Stimulated activated CD4-positive, alpha-beta T cell treated with anti-CD3 and anti-CD28 coated beads, Interleukin-4, amount 100 ng/mL, for 24 hours (primary cell): ENCODE data around the gene GNG12.

ENCODE experiments used
- DNase-seq: peaks from one replicate; pipeline ENCODE4 v3.0.0-alpha.2; 2020

Gene GNG12

DNA sequence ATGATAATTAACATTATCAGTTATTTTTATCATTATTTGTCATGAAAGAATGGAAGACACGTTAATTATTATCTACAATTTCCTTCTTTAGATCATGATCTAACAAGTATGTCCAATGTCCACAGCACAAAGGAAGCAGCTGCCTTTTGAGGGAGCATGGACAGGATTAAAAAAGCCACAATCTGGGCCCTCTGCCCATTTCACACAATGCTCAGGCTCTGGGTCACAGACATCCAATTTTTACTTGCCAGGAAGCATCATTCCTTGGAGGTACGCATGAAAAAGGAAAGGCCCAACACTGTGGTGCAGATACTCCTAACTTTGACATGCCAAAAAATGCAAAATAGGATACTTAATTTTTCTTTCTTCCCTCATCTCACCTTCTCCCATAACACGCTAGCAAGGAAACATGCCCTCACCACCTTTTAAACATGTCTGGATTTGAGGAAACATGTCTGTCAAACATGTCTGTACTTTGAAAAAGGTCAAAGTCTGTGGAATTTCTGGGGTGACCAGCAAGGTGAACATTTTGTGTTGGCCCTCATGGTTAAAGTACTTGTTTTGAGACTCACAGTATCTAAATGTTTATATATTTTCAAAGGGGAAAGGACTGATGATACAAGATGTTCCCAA is 108.2 kb downstream of the GNG12 start:
- DNase-seq: no peak

DNA sequence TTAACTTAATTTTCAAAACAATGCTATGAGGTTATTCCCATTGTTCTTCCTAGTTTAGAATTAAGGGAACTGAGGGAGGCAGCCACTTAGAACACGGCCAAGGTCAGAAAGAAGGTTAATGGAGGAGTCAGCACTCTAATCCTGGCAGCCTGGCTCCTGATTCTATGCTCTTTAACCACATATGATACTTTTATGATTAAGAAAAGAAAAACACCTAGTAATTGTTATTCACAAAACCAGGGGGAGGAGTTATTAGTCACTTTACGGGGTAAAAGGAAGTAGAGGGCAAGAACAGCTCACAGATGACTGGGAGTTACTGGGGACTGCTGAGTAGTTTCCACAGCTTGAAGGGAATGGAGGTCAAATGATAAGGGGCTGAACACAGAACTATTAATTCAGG is 109.6 kb downstream of the GNG12 start:
- peak; percentile 34 for DNase-seq

DNA sequence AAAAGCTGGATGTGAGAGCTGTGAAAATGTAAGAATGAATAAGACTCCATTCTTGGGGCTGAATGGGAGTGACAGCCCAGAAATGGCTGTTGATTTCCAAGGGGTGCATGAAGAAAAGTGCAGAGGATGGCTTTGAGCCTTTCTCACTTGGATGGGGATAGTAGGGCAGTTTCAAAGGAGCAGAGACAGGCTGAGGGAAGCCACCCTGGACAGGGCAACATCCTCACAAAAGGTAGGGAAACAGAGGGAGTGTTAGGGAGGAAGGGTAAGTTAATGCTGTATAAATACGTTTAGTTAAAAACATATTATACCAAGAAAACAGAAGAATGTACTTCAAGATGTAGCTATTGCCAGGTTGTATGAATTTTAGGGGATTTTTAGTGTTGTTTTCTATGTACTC is 110.1 kb downstream of the GNG12 start:
- DNase-seq: no peak

DNA sequence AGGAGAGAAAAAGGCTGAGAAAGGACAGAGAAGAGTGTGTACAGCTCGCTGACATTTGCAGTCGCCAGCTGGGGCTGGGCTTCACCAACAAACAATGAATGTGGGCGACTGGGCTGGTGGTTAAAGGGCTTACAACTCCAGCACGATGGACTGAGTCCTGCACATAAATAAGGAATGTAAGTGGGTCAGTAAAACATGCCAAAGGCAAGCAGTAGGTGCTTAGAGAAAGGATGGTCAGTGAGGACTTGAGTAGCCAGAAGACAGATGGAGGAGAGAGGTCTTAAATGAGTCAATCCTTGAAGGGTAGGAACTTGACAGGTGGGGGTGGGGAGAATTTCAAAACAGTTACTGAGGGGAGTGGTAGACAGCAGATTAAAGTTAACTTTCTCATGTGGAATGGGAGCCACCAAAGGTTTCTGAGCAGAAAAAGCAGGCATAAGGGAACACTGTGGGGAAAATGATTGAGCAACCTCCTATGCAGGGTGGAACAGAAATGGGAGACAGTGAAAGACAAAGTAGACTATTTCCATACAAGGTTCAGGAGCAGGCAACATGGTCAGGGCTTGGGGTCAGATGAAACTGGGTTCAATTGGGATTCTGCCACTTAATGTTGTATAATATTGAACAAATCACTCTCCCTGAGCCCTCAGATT is 110.8 kb downstream of the GNG12 start:
- DNase-seq: no peak

DNA sequence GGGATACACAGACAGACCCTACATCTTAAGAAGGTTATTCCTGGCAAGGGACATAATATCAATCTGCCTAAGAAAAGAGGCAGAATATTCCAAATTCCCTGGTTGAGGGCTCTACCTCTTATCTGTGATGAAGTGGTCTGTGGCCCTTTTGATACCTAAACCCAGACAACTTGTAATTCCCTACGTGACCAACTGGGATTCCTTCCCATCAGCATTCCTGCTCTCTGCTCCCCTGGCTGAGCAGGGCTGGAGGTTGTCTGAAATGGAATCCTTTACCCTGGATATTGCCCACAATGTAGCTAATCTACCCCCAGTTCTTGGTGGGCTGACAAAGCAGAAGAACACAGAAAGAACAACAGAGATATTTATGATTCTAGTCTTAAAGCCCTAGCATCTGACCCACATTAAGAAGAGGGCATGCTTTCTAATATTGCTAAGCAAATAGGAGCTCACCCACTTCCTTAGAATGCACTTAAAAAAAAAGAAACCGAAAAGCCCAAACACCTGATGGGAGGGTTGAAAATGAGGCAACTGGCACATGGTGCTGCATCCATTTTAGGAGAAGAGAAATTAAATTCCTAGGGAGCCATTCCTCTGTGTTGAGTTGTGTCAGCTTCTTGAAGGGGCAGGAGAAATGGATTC is 111.5 kb downstream of the GNG12 start:
- DNase-seq: no peak

DNA sequence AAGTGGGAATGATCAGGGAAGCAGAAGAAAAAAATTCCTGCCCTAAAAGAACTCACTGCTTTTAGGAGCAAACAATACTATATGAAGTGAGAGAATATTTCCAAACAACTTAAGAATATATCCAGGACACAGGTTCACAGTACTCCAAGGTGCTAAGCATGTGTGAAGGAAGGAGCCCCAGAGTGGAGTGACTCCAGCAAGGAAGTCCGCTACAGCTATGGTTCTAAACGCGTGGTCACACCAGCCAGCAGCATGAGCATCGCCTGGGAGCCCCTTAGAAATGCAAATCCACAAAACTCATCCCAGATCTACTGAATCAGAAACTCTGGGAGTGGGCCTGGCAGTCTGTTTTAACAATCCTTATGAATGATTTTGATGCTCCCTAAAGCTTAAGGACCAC is 112.2 kb downstream of the GNG12 start:
- no peak for DNase-seq

DNA sequence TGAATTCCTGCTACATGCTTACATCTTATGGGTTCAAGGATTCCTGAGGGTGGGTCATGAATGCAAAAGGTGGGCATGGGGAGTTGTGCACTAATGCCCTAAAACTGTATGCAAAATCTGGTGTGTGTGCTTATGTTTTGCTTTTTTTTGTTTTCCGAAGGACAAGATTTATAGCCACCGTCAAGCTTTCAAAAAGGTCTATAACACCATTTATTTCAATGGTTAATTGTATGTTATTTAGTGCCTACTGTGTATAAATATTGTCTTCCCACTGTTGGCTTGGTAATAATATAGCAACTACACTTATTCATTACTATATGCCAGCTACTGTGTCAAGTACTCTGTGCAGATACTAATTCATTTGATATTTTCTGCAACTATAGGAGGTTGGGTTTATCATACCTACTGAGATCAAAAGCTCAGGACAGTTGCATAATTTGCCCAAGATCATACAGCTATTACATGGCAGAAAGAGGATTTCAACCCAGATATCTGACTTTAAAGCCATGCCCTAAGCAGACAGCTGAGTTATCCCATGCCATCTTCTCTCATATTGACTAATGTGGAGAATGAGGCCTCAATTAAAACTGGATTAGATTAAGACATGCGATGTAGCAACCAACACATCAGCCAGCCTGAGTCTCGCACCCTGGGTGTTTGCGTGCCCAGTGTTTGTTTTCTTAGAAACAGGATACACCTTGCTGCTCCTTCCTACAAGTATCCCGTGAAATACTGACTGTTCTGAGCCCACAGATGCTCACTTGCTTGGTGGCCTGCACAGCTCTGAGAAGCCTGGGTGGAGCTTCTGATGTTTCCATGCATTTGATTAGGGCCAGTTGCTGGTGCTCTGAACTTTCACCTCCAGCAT is 113.7 kb downstream of the GNG12 start:
- DNase-seq: no peak

DNA sequence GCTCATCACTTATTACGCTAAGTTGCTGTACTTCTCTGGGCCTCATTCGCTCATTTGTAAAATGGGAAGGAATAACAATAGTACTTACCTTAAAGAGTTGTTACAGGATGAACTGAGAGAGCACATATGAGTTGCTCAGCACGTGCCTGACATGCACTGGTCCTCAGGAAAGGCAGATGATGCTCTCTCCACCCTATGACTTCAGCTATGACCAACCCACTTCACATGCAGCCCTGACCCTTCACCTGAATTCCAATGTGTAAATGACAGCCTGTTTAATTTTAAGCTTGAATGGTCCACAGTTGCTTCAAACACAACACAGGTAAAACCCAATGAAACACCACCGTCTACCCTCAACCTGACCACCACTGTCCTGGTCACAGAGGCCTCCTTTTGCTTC is 115.4 kb downstream of the GNG12 start:
- no peak for DNase-seq

DNA sequence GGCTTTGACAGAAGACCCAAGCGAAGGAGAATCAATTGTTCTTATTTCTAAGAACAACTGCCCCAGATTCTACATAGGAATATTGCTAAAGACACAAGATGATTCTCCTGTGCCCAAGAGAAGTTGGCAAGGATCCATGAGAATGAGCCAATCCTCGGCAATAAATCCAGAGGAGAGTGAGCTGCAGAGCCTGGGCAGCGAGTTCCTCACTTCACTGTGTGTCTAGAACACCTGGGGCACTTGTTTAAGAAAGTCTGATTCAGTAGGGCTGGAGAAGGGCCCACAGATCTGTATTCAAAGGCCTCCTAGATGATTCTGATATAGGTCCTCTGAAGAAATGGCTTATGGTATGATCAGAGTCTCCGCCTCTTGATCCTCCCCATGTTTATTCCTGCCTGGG is 116.5 kb downstream of the GNG12 start:
- DNase-seq: no peak

DNA sequence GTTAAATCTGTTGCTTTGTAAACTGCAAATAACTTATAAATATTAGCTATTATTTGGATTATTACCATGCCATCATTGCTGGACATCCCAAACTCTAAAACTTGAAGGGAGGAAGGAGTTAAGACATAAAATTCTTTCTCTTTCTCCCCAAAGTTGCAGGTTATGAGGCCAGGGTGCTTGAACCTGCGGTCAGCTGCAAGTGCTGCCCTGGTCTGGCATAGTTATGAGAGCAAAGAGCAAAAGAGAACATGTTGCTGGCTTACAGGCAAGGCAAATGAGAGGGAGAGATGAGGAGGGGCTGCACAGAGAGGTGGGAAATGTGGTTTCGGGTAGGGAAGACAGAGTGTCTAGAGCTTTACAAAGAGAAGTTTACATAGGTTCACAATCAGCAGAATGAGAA is 117.4 kb downstream of the GNG12 start:
- DNase-seq: no peak

DNA sequence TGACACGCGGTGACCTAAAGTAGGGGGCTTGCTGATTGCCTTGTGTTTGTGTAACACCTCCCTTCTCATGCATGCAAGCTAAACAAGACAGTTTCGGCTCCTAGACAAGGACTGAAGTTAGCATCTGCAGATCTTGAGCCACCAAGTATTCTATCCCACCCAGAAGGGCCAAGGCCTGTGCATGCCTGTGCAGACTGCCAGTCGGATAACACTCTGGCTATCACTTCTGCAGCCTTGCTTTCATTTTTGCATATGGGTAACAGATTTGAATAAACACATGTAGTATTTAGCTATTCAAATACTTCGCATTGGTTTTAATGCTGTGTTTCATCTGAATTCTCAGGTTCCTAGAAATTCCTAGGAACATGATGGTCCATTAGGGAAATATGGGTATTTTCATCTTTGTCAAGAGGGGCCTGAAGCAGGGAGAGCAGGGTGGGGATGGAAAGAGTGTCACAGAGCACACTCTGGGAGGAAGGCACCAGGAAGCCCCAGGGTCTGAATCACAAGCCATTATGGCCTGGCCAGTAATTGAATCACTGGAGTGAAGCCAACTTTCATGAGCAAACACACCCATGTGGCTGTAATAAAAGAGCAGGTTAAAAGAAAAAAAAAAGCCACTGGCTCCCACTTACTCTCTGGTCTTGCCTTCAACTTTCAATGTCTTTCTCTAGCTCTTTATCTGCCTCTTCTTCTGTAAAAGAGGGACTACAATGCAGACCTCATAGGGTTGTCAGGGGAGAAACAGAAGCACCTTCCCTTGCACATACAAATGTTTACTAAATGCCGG is 120.0 kb downstream of the GNG12 start:
- DNase-seq: no peak

DNA sequence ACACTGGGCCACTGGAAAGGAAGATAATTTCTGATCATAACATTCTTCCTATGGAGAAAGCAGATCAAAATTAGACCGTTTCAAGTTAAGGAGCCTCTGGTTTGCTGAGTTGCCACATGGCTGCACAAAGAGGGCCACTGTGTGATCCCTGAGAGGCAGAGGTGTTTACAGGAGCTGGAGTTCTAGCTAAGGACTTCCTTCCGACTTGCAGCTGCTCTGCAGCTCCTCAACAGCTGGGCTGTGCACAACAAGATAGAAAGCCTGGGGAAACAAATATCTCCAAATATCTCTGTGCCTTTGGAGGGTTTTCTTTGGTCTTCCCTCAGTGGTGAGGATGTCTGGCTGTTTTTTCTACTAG is 121.4 kb downstream of the GNG12 start:
- no peak for DNase-seq

DNA sequence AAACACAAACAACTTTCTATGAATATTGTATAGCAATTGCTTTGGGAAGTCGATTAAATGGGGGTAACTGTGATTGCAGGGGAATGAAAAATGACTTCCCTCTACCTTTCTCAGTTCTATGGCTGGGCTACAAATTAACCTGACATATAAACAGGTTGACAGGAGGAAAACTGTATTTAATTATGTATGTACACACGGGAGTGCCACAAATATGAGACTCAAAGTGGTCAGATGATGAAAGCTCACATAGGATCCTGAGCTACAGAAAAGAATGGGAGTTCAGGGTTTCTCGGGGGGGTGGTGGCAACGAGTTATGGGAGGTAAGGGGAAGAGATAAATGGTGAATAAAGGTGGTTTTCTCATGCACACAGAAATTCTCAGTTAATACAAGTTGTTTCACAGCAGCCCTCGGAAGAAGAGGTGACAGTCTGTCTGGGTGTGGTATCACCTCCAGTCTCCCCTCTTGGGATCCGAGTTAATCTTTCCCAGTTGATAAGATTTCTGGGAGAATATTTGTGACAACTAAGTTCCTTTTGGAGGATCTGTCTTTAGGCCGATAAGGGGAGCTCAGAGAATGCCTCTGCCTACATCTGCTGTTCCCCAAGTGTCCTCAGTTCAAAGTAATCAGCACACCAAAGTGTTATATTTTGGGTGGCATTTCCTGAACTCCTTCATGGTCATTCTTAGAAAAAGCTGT is 122.0 kb downstream of the GNG12 start:
- DNase-seq: no peak

DNA sequence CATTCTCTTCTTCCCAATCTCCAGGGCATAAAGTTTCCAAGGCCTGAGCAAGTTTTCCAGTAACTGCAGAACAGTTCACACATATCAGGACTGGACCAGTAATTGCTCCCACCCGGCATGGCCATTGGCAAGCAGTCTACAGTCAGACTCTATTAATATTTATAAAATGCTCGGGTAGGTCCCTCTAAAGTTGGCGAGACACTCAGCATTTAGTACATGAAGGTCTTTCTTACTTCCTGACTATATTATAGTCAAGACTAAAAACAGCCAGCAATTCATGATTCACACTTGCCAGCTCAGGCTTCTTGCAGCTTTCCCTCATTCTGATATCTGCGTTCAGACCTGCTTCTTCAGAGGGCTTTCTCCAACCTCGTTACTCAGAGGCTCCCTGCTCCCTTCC is 122.8 kb downstream of the GNG12 start:
- no peak for DNase-seq

DNA sequence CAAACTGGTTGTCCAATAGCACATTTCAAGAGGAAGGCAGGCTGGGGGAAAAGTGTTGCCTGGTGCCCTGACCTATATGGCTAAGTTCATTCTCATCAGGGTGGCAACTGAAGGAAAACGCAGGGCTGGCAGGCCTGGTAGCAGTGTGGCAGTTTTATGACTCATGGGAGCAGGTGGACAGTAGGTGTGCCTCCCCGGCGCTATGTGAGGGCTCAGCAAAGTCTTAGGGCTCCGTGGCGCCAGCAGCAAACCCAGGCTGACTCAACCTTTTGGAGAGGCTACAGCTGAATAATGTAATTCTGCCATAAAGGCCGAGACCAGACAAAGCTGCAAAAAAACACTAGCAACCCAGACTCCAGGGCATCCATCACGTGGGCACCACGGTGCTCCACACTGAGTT is 124.7 kb downstream of the GNG12 start:
- DNase-seq: no peak

DNA sequence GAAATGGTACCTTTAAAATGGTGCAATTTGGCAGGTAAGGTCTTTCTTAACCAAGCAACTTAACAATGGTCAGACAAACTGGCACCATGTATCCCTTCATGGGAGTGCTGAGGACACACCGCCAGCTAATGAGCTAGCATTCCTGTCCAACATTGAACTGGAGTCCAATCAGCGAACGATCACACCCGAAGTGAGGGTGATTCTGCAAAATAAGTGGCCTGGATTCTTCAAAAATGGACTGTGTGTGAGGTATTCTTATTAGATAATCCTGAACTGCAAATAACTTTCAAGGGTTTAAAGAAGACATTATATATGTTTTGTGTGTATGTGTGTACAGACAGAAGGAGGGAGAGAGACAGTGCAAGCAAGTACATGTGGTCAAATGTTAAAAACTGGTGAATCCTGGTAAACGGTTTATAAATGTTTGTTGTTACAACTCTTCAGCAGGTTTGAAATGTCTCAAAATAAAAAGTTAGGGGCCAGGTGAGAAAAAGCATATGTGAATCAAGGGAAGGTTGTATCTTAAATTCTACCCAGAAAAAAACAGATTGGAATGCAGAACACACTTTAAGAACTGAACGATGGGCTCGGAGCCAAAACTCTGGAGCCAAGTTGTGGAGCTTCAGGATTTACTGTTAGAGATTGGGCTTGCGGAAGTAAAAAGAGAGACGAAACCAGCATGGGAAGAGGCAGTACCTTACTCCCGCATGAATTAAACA is 127.4 kb downstream of the GNG12 start:
- no peak for DNase-seq

DNA sequence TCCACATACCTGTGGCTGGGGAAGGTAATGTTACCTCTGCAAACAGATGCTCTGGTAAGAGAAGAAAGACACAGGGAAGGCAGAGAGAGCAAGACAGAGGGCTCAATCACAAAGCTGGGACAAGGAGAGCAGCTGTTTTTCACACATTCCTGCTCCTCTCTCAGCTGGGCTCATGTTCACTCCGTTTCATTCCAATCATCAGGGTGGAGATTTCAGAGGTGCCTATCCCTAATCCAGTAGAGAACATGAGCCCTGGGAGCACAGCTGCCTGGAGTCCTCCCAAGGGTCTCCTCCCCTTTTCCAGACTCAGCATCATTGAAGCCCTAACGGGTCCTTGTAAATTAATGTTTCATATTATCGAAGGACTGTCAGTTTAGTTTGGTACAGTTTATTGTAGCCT is 128.9 kb downstream of the GNG12 start:
- DNase-seq: no peak

DNA sequence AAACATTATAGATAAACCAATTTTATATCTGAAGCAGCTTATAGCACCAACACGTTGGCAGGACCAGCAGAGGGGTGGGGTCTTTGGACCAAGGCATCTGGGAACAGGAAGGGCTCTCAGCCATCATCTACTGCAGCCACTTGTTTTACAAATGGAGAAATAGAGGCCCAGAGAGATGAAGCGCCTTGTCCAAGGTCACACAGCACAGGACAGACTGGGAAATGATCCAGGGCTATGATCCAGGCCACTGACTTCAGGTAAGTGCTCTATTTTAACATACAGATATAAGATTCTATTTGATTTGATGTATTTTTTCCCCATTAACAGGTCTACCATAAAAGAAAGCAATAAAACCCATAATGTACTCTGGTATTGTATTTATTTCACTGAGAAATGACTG is 131.4 kb downstream of the GNG12 start:
- DNase-seq: no peak

DNA sequence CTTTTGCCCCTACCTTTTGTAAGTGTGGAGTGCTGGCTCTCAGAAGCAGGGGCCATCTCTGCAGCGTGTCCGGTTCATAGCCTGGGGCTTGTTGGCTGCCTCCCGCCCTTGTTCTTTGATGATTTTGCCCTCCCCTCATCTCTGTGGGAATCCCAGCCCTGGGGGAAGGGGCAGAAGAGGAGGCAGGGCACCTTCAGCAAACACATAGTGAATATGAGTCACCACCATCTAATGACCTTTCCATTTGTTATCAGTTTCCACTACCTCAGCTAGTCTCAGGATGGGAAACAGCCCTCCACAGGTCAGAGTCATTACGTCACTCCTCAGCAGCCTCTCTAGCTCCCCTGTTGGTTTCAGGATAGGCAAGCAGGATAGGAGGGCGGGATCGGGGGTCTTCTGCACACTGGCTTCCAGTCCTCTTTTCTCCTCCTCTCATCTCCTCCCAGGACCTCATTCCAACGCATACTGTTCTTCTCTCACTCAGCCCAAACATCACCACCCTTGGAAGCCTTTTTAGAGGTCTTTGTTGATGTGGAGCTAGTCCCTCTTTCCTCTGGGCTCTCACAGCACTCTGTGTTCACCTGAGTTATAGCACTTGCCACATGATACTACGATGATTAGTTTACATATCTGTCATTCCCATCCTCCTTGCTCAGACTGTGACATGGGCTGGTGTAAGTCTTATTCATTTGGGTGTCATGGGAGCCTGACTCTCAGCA is 132.4 kb downstream of the GNG12 start:
- peak; percentile 4 for DNase-seq

DNA sequence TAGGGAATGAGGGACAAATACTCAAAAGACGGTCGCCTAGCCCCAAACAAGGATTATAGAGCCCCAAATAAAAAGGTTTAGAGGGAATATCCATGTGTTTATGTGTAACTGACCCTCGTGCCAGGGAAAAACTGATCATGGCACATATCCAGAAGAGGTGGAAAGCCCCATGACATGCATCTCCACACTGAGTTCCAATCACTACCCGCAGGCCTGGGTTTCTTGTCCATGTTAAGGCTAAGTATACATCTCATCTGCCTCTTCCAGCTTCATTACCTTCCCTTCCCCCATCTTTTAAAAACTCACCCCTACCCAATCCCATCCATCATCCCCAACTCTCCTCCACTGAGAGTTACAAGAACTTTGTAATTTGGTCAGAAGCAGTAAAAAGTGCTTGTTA is 133.0 kb downstream of the GNG12 start:
- DNase-seq: no peak

DNA sequence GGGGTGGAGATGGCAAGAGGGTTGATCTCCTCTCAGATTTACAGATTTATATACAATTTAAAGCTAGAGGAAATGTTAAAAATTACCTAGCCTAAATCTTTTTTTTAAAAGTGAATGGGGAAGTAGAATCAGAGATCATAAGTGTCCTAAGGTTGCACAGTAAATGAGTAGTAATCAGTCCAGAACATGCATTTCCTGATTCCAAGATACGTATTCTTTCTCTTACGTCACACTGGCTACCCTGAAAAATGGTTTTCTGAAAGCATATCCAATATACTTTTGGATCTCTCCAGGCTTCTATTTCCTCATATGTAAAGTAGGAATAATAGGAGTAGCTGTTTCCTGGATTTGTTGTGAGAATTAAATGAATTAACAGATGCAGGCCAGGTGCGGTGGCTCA is 136.6 kb downstream of the GNG12 start:
- no peak for DNase-seq
